Suppressor macrophage treated with lipopolysaccharide for 1 hour (primary cell): Measurements from ENCODE around the gene OR9A2.

ENCODE experiments used
- DNase-seq, 3 donors: peaks; one replicate each; pipeline ENCODE4 v3.0.0-alpha.2; 2020 to 2022

OR9A2 gene, protein sequence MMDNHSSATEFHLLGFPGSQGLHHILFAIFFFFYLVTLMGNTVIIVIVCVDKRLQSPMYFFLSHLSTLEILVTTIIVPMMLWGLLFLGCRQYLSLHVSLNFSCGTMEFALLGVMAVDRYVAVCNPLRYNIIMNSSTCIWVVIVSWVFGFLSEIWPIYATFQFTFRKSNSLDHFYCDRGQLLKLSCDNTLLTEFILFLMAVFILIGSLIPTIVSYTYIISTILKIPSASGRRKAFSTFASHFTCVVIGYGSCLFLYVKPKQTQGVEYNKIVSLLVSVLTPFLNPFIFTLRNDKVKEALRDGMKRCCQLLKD

DNA sequence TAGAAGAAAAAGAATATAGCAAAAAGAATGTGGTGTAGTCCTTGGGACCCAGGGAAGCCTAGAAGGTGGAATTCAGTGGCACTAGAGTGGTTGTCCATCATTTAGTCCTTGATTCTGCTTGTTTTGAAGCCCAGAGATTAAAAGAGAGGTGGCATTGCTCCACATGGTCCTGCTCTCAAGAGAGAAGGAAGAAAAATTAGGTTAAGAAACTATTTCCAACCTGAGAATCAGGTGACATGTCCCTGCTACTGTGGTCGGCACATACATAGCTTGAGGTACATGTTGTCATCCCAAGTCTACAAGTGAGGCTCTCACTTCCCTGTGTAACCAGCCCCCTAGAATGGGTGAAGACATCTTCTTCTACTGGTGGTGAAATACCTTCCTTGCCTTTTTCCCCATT, at the start of gene OR9A2:
Gene OR9A2 (minus strand): TSS at position 101 of the 400 bp plus-strand sequence. CDS start 0 bp downstream, at position 101.
- DNase-seq: no peak

DNA sequence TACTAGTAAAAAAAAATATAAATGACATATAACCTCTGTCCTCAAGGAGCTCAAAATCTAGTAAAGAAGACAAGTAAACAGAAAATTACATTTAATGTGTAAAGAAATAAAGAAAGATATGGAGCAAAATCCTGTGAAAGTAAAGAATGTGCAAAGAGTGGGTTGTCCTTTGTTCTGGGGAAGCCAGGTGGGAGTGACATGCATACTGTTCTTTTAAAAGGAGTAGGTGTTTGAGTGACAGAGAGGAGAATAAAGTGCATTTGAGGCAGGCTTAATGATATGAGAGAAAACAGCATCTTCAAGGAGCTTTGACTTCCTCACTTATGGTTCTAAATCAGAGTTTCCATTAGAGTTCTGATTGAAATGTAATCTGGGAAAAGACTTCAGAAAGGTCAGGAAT, 47.2 kb upstream of the OR9A2 start:
- DNase-seq: no peak

DNA sequence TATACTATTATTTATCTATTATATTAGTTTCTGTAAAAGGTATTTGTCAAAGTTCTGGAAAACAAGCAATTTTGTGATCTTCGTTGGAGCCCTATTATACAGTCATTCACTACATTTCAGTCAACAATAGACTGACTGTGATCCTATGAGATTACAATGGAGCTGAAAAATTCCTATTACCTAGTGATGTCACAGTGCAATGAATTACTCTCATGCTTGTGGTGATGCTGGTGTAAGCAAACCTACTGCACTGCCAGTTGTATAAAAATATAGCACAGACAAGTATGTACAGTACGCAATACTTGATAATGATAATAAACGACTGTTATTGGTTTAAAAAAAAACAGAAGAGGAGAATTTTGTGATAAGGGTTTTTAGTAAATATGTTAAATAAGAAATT, 46.6 kb upstream of the OR9A2 start:
- no peak for DNase-seq

DNA sequence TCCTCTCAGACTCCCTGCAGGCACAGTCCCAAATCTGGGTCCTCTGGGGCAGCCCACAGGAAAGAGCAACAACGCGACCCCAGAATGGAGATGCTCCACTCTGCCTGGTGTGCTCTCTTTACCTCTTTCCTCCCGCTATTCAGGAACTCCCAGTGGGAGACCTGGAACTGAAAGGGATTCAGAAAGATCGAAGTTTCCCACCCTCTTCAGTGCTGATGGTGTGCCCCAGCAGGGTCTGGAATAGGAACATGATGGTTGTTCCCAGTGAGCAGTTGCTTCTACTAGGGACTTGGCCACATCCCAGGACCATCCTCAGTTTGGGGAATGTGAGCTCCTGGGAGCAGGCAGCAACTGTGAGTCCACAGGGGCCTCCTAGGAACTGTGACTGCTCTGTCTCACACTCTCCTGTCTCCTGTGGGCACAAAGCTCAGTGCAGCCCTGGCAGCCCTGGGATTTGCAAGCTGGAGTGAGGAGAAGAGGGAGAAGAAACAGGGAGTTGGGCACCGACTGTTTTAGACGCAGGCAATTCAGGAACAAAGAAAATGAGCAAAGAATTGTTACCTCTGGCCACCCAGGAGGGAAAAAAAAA, 43.1 kb upstream of the OR9A2 start:
- DNase-seq: no peak

DNA sequence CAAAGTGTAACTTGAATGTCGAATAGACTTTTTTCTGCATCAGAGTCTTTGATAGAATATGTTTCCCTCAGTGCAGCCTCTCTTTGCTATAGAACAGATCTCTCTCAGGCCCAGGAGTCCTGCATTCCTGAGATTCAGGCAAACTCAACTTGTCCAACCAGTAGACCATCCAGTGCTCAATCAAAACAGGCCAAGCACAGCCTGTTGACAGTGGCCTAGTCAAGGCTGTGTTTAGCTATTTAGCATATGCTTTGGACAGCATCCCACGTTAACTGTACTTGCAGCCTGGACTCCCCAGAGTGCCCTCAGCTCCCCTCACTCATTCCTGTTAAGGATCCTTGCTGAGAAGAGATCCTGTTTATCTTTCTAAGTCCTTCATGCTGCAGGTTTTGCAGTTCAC, 41.5 kb upstream of the OR9A2 start:
- no peak for DNase-seq

DNA sequence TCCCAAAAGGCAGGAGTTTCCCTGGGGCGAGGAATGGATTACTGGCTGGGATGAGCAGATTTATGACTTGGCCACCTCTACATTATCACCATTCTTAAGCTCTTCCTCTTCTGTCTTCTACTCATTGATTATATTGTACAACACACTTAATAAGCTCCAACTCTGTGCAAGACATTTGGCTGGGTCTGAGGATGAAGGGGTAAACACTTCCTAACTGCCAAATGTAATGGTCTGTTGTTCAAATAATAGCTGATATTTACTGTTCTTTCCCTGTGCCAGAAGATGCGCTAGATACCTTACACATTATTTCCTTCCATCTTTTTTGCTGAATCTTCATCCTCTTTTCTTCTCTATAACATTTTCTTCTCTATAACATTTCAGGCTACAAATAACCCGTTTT, 36.8 kb upstream of the OR9A2 start:
- no peak for DNase-seq

DNA sequence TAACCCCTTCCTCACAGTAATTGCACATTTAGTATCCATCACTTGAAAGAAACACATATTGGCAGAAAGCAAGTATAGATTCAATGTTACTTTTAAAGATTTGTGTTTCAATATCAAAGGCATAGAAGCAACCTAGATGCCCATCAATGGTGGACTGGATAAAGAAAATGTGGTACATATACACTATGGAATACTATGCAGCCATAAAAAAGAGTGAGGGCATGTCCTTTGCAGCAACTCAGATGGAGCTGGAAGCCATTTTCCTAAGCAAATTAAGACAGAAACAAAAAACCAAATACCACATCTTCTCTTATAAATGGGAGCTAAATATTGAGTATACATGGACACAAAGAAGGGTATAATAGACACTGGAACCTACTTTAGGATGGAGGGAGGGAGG, 28.8 kb upstream of the OR9A2 start:
- no peak for DNase-seq

DNA sequence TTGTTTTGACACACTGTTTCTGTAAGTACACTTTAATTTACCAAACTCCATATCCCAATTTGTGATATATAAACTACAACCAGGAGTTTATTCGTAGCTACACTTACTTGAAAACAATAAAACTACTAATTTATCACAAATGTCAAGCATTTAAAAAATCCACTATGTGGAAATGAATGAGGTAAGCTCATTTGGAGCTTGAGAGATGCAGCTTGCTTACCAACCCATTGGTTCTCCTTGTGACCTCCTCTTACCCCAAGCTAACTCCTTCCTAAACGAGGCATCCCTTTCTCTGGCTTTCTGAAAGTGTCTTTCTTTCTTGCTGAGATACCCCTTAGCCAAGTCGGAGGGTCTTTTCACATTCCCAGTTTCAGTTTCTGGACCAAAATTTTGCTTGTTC, 27.7 kb upstream of the OR9A2 start:
- no peak for DNase-seq

DNA sequence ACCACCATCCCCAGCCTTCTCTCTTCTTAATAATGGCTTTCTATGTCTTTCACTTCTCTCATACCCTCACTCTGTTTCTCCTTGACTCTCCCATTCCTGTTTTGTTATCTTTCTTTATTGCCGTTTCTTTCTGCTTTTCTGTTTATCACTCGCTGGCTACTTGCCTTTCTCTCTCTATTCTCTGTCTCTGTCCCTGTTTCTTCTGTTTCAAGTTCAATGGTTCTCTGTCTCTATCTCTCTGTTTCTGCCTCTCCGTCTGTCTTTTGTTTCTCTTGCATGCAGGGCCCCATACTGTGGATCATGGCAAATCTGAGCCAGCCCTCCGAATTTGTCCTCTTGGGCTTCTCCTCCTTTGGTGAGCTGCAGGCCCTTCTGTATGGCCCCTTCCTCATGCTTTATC, 25.1 kb upstream of the OR9A2 start, which contains the start of gene OR6V1:
Gene OR6V1 (plus strand): TSS at position 301 of the 400 bp plus-strand sequence. CDS start 0 bp downstream, at position 301.
- DNase-seq: no peak

DNA sequence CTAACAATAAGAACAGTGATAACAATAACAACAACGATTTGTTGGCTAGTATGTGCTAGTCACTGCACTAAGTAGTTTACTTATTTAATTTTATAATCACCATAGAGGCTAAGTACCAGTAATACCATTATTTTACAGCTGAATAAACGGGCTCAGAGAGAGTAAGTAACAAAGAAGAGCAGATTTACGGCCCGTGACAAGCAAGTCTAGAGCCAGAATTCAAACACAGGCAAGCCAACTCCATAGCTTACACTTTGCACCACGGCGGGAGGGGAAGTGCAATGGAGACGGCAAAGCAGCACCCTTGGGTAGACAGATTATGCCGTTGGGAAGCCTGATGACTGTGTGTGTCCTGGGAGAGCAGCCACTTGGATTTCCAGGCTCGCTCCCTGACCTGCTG, 24.0 kb upstream of the OR9A2 start:
- DNase-seq: no peak

DNA sequence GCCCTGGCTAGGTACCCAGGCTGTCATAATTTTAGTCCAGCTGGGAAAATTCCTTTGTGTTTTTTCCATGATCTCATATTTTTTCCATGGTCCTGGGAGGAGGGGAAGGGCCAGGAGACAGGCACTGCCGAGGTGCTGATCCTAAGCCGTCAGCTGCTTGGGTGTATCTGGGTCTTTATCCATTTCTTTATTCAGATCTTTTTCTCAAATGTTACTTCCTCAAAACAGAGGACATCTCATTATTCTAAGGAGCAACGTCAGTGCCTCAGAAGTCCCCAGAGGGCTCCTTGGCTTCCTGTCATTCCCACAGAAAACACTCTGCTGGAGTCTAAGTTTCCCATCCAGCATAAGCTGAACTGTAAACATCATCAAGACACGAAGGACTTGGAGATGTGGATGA, 22.4 kb upstream of the OR9A2 start:
- peak; percentile 51 to 63 (median 56) for DNase-seq

DNA sequence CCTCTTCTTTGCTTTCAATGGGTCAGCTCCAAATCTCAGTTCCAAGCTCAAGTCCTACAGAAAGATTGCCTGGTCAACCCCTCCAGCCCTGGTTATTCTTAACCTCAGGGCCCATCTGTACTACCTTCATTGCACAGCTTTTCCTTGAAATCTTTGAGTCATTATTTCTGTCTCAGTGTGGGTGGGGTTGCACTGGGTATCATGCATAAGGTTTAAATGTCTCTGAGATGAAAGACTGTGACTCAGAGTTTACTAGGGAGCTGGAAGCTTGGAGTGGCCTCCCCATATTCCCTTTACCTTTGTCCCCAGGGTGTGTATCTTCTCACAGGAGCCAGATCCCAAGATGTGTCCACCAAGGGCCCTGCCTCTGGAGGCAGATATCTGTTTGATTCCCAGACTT, 21.9 kb upstream of the OR9A2 start:
- peak; percentile 60 to 77 (median 64) for DNase-seq

DNA sequence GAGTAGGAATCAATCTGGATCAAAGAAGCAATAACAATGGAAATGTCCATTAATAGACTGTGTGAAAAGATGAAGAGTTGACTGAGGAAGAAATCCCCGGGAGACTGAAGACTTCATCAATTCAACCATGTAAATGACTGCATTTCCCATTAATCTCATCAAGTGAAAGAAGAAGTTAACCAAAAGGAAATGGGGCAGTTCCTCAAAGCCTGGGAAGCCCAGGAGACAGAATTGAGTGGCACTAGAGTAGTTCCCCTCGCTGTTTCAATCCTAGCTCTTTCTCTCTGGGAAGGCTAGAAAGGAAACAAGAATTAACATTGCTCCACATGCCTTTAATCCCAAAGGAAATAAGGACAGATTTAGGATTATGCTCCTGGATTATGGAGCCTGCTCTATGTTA, 20.4 kb upstream of the OR9A2 start:
- peak; percentile 79 to 92 (median 83) for DNase-seq

DNA sequence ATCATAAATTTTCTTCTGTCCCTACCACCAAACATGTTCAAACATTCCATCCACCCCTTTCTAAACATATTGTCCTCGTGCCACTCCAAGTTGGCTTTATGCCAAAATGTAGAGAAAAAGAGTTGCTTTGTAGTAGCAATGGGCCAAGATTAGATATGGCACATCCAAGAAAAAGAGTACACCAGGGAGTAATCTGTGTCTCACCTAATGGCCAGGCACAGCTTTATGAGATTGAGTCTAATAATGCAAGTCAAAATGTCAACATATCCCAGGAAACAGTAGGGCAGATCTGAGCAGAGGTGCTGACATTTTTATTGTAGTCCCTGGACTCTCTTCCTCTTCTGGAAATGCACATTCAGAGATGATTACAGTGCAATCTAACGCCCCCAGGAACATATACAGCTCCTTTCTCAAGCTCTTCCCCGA, 19.5 kb upstream of the OR9A2 start:
- DNase-seq: peak; percentile 45 to 63 (median 46)

DNA sequence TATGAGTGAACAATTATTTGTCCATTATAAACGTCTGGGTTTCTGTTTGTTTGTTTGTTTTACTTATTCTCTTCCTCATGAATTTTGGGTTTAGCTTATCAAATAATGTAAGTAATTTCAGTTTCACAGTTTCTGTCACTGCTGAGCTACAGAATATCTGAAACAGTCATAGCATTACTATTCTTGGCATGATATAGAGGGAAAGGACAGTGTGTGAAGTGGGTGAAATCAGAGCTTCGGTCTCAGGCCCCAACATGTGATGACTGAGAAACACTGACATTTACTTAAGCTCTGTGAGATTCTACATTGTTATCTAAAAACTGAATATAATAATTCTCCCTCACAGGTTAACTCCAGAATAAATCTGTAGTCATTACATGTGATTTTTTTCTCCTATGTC, 16.5 kb upstream of the OR9A2 start:
- DNase-seq: no peak

DNA sequence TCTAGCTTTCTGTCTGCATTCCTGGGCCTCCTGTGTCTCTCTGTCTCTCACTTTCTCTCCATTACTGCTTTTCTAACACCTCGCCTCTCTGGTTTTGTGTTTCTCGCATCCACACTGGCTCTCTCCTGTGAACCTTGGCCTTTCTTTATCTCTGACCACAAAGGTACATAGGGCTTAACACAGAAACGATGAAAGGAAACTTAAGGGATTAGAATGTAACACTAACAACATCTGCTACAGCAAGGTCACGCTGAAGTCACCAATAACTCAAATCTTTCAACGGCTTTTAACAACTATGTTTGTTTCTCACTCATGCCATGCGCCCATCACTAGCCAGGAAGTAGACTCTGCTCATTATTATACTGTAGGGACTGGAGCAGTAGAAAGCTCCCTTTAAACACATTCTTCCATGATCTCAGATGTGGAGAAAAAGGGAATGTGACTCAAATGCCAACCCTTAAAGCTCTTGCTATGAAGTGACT, 15.9 kb upstream of the OR9A2 start:
- DNase-seq: no peak

DNA sequence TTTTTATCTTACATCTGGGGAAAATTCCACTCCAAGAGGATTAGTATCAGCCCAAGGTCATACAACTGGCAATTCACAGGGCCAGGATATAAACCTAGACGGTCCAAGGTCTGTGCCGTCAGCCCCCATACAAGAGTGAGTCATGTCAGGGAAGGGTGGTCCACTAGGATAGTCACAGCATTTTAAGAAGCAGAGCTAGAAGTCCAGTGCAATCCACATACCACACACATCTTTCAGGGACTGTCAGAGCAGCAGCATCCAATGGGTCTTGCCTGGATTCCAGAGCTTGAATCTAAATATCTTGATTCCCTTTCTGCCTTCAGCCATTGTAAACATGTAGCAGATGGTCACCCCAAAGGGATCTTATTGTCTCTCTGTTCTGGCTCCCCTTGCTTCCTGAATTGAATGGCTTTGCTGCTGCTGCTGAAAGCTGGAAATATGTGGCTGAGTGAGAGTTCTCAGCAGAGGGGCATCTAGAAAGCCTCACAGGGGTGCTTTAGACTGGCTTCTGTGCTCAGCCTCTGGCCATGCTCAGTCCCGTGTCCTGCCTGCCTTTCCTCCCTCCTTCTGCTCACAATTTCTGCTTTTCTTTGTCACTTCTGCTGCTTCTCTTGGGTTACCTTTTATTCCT, 15.3 kb upstream of the OR9A2 start:
- no peak for DNase-seq

DNA sequence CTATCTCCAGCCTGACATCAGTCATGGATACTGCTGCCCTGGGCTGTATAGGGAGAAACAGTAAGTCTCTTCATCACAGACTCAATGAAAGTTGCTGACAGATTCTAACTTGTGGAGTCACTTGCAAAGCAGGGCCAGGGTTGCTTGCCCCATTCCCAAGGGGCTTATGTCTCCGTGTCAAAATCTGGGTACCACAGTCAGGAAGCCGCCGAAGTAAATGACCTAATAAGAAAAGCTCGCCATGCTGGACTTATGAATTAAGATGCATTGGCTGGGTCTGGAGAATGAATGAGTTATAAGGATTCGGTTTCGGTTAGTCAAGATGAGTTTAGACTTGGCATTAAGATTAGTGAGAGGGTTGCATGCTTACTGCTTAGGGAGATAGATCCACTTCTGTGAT, 14.4 kb upstream of the OR9A2 start:
- no peak for DNase-seq

DNA sequence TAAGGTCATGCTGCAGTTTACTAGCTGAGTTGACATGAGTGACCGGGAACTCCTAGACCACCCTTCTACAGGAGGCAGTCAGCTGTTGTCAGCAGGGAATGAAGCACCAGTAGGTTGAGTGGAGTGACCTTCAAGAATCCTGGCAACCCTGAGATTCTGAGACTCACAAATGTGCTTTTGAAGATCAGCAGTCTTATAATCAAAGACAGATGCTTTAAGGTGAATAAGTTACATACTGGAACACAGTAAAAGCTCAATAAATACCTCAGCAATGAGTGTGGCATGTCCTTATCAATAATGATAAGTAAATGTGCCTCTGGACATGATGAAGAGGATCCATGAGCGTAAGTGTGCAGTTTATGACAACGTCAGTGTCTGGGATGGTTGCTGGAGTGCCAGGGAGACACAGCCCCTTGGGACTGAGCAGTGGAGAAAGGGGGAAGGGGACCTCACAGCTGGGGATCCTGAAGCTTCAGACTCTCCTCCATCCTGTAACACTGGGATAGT, 13.3 kb upstream of the OR9A2 start:
- no peak for DNase-seq

DNA sequence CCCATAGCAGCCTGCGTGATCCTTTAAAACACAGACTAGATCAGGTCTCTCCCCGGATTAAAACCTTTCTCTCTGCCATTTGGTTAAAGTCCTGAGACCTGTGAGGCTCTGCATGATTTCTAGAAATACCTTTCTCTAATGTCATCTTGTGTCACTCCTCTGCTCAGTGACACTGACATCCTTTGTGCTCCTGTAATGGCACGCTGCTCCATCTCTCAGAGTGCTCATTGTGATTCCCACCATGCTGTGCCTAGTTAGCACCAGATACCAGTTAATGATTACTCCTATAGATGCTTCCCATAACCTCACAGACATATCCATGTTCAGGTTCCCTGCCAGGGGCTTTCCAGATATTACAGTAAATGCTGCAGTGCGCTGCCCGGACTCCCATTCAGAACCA, 11.7 kb upstream of the OR9A2 start:
- no peak for DNase-seq

DNA sequence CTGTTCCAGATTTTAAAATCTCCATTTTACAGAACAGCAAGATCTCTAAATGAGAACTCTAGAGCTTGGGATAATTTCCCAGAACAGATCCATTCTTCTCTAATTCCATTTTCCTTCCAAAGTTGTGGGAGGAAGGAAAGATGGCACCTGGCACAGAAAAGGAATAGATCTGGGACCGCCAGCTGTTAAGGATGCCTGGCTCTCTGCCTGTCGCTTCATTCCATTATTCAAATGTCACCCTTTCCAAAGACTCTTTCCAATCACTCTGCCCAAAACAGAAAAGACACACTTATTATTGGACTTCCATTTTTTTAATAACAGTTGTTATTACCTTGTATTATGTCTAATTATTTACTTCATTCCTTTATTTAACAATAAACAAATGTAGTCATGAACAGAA, 751 bp upstream of the OR9A2 start:
- DNase-seq: no peak

DNA sequence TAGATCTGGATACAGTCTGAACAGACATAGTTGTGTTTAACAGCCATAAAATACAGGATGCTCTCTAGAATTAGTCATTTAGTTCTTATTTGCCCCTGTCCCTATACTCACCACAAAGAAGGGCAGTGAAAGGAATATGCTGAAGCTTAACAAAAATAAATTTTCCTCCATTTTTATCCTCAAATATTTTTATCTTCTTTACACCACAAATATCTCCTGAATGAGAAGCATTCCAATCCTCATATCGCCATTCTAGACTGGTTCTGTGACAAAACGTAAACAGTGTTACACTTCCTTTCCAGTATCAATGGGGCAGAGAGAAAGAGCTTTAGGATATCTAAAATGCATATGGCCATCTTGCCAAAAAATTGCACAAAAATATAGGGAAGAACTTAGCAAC, 1.6 kb downstream of the OR9A2 start:
- DNase-seq: no peak

DNA sequence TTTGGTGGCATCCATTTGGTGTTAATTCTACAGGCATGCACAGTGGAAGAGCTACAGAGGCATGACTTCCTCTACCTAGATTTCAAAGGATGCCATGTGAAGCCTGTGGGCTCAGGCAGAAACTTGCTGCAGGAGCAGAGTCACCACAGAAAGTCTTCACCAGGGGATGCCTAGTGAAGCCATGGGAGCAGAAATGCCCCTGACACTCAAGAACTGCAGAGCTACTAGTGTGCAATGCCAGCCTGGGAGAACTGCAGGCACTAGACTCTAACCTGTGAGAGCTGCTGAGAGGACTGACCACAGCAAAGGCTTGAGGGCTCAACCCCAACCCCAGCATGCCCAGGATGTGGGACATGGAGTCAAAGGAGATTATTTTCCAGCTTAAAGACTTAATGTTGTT, 3.9 kb downstream of the OR9A2 start:
- no peak for DNase-seq

DNA sequence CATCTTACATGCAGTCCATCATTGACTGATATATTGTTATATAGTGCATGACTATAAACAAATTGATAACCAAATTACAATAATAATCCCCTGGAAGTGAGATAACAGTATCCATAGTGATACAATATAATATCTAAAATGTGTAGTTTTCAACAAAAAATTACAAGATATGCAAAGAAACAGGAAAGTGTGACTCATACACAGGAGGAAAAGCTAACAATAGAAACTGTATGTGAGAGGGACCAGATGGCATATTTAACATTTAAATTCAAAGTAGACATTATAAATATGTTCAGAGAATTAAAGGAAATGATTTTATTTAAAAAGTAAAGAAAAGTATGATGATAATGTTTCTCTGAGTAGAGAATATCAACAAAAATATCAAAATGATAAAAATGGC, 8.0 kb downstream of the OR9A2 start:
- DNase-seq: peak in 2 of 3 donors; percentile 7 to 27
